GM18520 (cell line): ENCODE measurements around the gene CDH4.
"Not testable (repeated sequence)": the region's sequence is repeated elsewhere in the genome, so short reads cannot be mapped to it uniquely, and the experiment has no call there.

Source experiments
- ATAC-seq: cut with Tn5 transposase; IDR thresholded peaks from one replicate; pipeline ENCODE4 v1.9.1; 2021; ENCODE audit not compliant: unreplicated experiment

Gene CDH4

DNA sequence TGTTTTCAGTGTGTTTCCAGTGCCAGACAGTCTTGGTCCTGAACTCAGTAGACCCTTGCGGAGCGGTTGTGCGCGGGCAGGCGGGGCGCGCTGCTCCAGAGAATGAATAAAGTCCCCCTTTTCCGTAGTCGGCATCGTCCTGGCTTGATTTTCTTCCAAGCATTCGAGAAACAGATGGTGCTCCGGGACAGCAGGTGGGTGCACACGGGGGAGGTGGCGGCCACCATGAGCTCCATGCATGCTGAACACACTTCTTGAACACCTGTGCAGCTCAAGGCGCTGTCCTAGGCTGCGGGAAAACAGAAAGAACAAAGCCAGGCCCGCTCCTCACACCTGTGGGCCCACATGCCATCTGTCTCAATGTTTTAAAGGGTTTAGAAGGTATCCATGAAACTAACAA is 688.4 kb downstream of the CDH4 start:
- no peak for ATAC-seq

DNA sequence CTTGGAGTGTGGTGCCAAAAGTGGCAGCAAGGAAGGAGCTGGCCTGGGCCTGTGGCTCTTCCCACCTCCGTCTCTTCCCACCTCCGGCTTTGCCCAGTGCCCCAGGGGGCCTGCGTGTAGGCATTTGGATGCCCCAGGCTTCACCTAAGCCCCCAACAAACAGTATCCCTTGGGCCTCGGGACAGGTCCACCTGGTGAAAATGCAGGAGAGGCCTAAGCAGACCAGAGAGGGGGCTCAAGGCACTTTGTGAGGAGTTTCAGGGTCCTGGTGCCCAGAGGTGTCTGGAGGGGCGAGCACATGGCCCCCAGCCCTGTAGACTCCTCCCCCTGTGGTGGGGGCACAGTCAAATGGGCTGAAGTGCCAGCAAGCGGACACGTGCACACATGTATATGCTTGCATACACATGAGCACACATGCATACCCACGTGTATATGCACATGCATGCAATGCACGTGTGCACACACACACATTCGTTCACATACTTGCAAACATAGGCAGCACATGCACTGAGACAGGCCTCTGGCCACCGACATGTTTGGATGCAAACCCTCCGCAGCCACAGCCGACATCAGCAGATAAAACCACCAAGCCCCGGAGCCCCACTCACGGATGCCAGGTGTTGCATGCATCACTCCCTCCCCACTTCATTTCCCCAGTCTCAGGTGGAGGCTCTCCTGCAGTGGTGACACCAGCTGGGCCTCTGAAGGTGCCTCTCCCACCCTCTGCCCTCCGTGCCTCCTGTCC is 689.1 kb downstream of the CDH4 start:
- ATAC-seq = no peak

GRCh38 chr20:61941721-61942405 is 689.8 kb downstream of the CDH4 start:
- no peak for ATAC-seq

GRCh38 chr20:61942526-61942925 is 690.5 kb downstream of the CDH4 start:
- no peak for ATAC-seq

GRCh38 chr20:61944967-61945366 is 692.9 kb downstream of the CDH4 start:
- ATAC-seq = not testable (repeated sequence)

- not testable (repeated sequence) for ATAC-seq
Measured at GRCh38 chr20:61945495-61945894, 693.4 kb downstream of the CDH4 start.

DNA sequence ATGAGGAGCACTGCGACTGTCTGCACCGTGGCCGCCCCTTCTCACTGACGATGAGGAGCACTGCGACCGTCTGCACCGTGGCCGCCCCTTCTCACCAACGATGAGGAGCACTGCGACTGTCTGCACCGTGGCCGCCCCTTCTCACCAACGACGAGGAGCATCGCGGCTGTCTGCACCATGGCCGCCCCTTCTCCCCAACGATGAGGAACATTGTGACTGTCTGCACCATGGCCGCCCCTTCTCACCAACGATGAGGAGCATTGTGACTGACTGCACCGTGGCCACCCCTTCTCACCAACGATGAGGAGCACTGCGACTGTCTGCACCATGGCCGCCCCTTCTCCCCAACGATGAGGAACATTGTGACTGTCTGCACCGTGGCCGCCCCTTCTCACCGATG is 696.0 kb downstream of the CDH4 start:
- not testable (repeated sequence) for ATAC-seq

DNA sequence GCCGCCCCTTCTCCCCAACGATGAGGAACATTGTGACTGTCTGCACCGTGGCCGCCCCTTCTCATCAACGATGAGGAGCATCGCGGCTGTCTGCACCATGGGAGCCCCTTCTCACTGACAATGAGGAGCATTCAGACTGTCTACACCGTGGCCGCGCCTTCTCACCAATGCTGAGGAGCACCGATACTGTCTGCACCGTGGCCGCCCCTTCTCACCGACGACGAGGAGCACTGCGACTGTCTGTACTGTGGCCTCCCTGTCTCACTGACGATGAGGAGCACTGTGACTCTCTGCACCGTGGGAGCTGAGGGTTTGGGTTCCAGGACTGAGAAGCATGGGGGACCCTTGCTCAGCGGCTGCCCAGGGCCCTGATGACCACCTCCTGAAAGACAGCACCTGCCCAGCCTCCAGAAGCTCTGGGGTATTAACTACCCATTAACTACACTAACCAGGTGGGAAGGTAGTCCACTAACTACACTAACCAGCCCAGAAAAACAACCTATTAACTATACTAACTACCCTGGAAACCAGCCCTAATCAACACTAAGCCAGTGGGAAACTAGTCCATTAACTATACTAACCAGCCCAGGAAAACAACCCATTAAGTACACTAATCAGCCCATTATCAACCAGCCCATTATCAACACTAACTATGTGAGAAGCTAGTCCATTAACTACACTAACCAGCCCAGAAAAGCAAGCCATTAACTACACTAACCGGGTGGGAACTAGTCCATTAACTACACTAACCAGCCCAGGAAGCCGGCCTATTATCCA is 696.7 kb downstream of the CDH4 start:
- ATAC-seq = no peak

- ATAC-seq = no peak
Measured at GRCh38 chr20:61949363-61949713, 697.3 kb downstream of the CDH4 start.

DNA sequence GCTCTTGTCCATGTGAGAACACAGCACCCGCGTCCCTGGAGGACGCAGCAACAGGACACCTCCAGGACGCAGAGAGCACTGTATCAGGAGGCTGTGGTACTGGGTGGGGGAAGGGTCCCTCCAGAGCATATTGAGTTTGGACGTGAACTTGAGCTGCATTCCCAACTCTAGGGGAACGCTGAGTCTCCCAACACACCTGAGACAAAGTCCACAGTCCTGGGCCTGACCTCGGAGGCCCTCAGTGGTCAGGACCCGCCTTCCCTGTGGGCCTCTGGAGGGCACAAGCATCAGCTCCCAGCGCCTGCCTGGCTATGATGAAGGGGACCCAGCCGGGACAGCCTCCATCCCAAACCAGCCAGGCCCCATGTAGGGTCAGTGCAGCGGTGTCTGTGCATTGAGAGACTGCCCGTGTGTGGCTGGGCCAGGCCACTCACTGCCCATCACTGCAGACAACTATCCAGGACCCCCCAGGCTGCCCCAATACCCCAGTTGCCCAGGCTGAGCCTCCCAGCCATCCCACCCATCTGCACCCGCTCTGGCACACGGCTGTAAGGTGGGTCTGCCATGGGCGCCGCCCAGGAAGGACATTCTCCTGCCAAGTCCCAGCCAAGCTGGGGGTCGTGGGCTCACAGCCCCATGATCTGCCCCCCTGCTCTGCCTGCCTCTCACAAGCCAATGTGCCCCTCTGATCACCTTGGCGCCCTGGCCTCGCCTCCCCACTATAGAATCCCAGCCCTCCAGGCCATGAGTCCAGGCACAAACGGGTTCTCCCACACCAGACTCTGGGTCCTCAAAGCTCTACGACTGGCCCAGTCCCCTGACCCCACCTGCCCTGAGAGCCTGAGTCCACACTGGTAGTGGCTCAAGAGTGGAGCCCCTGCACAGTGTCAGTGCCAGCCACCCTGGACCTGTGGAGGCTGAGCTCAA is 697.9 kb downstream of the CDH4 start:
- ATAC-seq = no peak

GRCh38 chr20:61950641-61951071 is 698.6 kb downstream of the CDH4 start:
- ATAC-seq = no peak

DNA sequence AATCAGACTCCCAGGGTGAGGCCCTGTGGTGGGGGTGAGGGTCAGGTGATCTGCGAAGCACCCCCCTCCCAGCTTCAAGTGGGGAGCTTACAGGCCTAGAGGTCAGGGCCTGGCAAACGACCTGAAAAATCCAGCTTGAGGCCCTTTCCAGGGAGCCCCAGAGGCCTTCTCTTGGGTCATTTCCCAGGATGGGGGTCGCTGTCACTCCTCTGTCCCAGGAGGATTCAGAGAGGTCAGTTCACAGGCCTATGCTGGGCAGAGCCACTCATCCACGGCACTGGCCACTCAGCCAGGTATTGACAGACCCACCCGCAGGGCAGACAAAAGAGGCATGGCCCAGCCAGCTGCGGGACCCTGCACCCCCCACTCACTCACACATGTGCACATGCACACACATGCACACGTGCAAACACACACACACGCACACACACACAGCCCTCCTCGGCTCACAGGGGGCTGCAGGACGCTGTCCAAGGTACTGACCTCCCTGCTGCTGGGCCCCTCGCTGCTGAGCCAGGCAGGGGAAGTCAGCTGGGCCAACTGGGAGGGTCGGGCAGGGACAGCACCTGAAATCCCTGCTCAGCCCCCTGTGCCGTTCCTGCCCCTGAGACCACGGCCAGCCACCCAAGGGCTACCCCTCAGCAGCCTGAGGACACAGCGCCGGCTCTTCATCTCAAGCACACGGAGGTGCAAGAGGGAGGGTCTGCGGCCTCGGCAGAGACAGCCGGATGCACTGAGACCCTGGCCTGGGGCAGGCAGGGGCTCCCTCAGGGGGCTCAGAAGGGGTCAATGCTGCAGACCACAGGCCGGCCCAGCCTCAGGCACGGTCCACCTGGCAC is 699.9 kb downstream of the CDH4 start:
- ATAC-seq = no peak

DNA sequence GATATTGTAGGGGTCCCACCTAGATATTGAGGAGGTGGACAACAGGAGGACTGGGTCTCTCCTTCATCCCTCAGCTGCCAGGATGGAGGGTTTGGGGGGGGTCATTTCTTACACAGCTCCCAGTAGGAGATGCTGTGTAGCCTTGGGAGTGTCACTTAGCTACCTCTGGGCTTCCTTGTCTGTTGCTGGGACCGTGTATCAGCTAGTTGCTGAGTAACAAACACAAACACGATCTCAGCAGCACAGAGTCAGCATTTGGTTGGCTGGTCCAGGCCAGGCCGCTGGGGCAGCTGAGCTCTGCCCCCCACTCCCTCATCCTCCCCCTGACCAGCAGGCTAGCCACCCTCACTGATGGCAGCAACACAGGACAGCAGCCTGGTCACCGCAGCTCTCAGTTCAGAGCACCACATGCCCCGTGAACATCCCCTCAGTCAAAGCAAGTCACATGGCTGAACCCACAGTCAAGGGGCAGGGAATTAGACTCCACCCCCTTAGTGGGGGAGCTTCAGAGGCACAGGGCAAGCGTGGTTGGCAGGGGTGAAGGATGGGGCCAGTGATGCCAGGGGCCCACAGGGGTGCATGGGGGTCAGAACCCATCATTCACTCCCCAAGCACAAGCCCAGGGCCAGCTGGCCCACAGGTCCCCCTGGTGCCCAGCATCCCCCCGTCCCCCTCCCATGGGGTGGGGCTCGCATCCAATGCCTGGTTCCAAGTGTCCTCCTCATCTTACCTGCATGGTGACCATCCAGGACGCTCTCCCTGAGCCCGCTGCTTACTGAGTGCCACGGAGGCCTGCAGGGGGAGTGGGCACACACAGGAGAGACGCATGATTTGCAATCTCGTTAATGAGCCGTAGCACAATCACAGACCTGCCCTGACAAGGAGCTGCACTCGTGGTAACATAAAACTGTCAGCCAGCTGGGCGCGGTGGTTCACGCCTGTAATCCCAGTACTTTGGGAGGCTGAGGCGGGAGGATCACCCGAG is 701.3 kb downstream of the CDH4 start:
- ATAC-seq = no peak

- no peak for ATAC-seq
Measured at GRCh38 chr20:61954276-61955021, 702.4 kb downstream of the CDH4 start.

- no peak for ATAC-seq
Measured at GRCh38 chr20:61955668-61956395, 703.8 kb downstream of the CDH4 start.

- ATAC-seq = no peak
Measured at GRCh38 chr20:61956396-61957342, 704.6 kb downstream of the CDH4 start.
